ENCODE data around the gene ZFP1. TPM values are rescaled to one million over a fixed set of nuclear protein-coding genes. Genes with fewer than 3 reads are reported as not detected.
"Not testable (repeated sequence)": the region's sequence is repeated elsewhere in the genome, so short reads cannot be mapped to it uniquely, and the experiment has no call there.

ZFP1 gene
- total RNA-seq, 2 donors from 2014 or later: 8.1 to 14.6 TPM

- Histone ChIP-seq H3K4me3 (no peak overlapping the region), H3K9me3 (no peaks in the 10 kb centered on the region), H3K36me3 (no peaks in the 10 kb centered on the region), H3K4me1 (ENCODE audit: control insufficient read depth in 1 of 2, low read depth in 2 of 2) (peaks cover 0 to 7% of the 10 kb centered on the region in 2 donors), H3K27me3 (replicated peaks; ENCODE audit: insufficient read depth) (no peaks in the 10 kb centered on the region), H3K27ac (no peak overlapping the region)
- no peak for DNase-seq (ENCODE audit: low spot score)
- TF ChIP-seq, protein P1, sequence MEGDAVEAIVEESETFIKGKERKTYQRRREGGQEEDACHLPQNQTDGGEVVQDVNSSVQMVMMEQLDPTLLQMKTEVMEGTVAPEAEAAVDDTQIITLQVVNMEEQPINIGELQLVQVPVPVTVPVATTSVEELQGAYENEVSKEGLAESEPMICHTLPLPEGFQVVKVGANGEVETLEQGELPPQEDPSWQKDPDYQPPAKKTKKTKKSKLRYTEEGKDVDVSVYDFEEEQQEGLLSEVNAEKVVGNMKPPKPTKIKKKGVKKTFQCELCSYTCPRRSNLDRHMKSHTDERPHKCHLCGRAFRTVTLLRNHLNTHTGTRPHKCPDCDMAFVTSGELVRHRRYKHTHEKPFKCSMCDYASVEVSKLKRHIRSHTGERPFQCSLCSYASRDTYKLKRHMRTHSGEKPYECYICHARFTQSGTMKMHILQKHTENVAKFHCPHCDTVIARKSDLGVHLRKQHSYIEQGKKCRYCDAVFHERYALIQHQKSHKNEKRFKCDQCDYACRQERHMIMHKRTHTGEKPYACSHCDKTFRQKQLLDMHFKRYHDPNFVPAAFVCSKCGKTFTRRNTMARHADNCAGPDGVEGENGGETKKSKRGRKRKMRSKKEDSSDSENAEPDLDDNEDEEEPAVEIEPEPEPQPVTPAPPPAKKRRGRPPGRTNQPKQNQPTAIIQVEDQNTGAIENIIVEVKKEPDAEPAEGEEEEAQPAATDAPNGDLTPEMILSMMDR (IDR thresholded peaks at IDR 0.05): no peak
- no peak for ATAC-seq (ENCODE audit: insufficient number of reproducible peaks, low FRiP score, low read depth)
These were observed 20.5 kb upstream of the ZFP1 start for GRCh38 chr16:75127713-75128415.

GRCh38 chr16:75129421-75130149, 18.7 kb upstream of the ZFP1 start:
- not testable (repeated sequence) for H3K4me1 ChIP-seq (ENCODE audit: control insufficient read depth in 1 of 2, low read depth in 2 of 2); H3K9me3 ChIP-seq; ATAC-seq (ENCODE audit: insufficient number of reproducible peaks, low FRiP score, low read depth); H3K27ac ChIP-seq; H3K27me3 ChIP-seq (replicated peaks; ENCODE audit: insufficient read depth); H3K4me3 ChIP-seq; DNase-seq (ENCODE audit: low spot score); H3K36me3 ChIP-seq

- no peaks in the 10 kb centered on the region for H3K27me3 ChIP-seq (replicated peaks; ENCODE audit: insufficient read depth)
- no peaks in the 10 kb centered on the region for H3K36me3 ChIP-seq
- H3K27ac ChIP-seq: no peak overlapping the region
- no peak overlapping the region for H3K4me3 ChIP-seq
- ATAC-seq (ENCODE audit: insufficient number of reproducible peaks, low FRiP score, low read depth): no peak
- H3K4me1 ChIP-seq (ENCODE audit: control insufficient read depth in 1 of 2, low read depth in 2 of 2): peaks cover 0 to 7% of the 10 kb centered on the region in 2 donors
- TF ChIP-seq, protein P1 (IDR thresholded peaks at IDR 0.05): no peak
- no peaks in the 10 kb centered on the region for H3K9me3 ChIP-seq
- no peak for DNase-seq (ENCODE audit: low spot score)
These were observed 18.1 kb upstream of the ZFP1 start for GRCh38 chr16:75130150-75130771.

- TF ChIP-seq, protein P1 (IDR thresholded peaks at IDR 0.05): no peak
- DNase-seq (ENCODE audit: low spot score): no peak
- no peak for ATAC-seq (ENCODE audit: insufficient number of reproducible peaks, low FRiP score, low read depth)
- H3K27ac ChIP-seq: no peak overlapping the region
- peaks cover 0 to 7% of the 10 kb centered on the region in 2 donors for H3K4me1 ChIP-seq (ENCODE audit: control insufficient read depth in 1 of 2, low read depth in 2 of 2)
- H3K27me3 ChIP-seq (replicated peaks; ENCODE audit: insufficient read depth): no peaks in the 10 kb centered on the region
- H3K4me3 ChIP-seq: no peak overlapping the region
- no peaks in the 10 kb centered on the region for H3K36me3 ChIP-seq
- no peaks in the 10 kb centered on the region for H3K9me3 ChIP-seq
These were observed 17.2 kb upstream of the ZFP1 start for GRCh38 chr16:75131081-75131480.

- TF ChIP-seq, protein P1 (IDR thresholded peaks at IDR 0.05): no peak
- no peak overlapping the region for H3K27ac ChIP-seq
- H3K4me1 ChIP-seq (ENCODE audit: control insufficient read depth in 1 of 2, low read depth in 2 of 2): no peaks in the 10 kb centered on the region
- H3K9me3 ChIP-seq: no peaks in the 10 kb centered on the region
- H3K36me3 ChIP-seq: no peaks in the 10 kb centered on the region
- no peak for ATAC-seq (ENCODE audit: insufficient number of reproducible peaks, low FRiP score, low read depth)
- H3K27me3 ChIP-seq (replicated peaks; ENCODE audit: insufficient read depth): no peaks in the 10 kb centered on the region
- no peak for DNase-seq (ENCODE audit: low spot score)
- H3K4me3 ChIP-seq: no peak overlapping the region
These were observed 10.1 kb upstream of the ZFP1 start for GRCh38 chr16:75138233-75138632.

Data from thoracic aorta (tissue), 2 donors.